ENCODE measurements around the gene THSD4. TPM values are rescaled to one million over a fixed set of nuclear protein-coding genes. Genes with fewer than 3 reads are reported as not detected.

Gene THSD4
- total and polyA plus RNA-seq, 9 of the 15 experiments (the other 6 are each of a cell fraction or from before 2014, with no cell fraction given) = 0.04 TPM; not detected in 5

DNA sequence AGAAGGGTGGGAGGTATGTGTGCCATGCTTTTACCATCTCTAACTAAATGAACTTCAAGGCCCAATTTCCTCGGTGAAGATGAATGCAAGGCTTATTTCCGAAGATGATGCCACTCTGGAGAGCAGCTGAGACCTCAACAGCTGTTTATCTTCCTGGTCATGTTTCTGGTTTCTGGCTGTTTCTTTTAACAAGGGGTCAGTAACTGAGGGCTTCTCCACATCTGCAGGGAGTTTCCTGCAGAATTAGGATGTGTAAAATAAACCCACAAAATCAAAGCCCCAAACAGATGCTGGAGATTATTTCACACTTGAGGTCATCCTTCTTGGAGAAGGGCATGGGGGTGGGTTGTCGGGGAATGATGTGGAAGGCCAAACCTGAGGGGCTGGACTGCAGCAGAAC is 220.3 kb downstream of the THSD4 start (continued):
- TF ChIP-seq NR2C2 (CRISPR knock-in tag; IDR thresholded peaks at IDR 0.05) (no peak), NR2C2 (tag; IDR thresholded peaks at IDR 0.05) (no peak), RHOXF2B (CRISPR knock-in tag; conservative IDR thresholded peaks at IDR 0.05) (no peak), IFI16 (CRISPR knock-in tag; IDR thresholded peaks at IDR 0.05) (no peak), NFE2L1 (tag; IDR thresholded peaks at IDR 0.05; ENCODE audit: borderline replicate concordance, low read depth) (no peak), ZBED1 (IDR thresholded peaks at IDR 0.05) (no peak), HMG20A (CRISPR knock-in tag; conservative IDR thresholded peaks at IDR 0.05) (no peak), GATA2 (CRISPR knock-in tag; IDR thresholded peaks at IDR 0.05) (no peak), ZNF431 (CRISPR knock-in tag; IDR thresholded peaks at IDR 0.05) (no peak)

- Histone ChIP-seq H3K4me3 (no peak overlapping the region), H3K27ac (ENCODE audit: extremely low read depth, low read depth, low read length) (no peak overlapping the region), H3K4me1 (replicated peaks in 1 of 2; ENCODE audit: control insufficient read depth in 2 of 2, insufficient read depth in 2 of 2, low read length in 2 of 2) (no peaks in the 10 kb centered on the region), H3K9ac (ENCODE audit: insufficient read depth in 1 of 2, low read depth in 2 of 2, low read length in 2 of 2) (no peak overlapping the region), H3K27me3 (ENCODE audit: control insufficient read depth in 2 of 2, insufficient read depth in 2 of 2, low read length in 2 of 2) (peaks cover 0 to 16% of the 10 kb centered on the region in 2 experiments; a peak in 2 of 5 replicates), H2AFZ (ENCODE audit: low read depth, low read length) (no peak overlapping the region), H3K36me3 (ENCODE audit: control insufficient read depth, insufficient read depth, low read length) (no peaks in the 10 kb centered on the region), H4K20me1 (replicated peaks; ENCODE audit: control insufficient read depth, insufficient read depth, low read length) (no peaks in the 10 kb centered on the region), H3K9me3 (replicated peaks; ENCODE audit: control insufficient read depth, insufficient read depth, low read depth, low read length) (no peaks in the 10 kb centered on the region), H3K9me1 (ENCODE audit: control insufficient read depth, insufficient read depth, low read length) (no peaks in the 10 kb centered on the region), H3K4me2 (ENCODE audit: insufficient read depth, low read length) (no peak overlapping the region), H3K79me2 (ENCODE audit: control insufficient read depth, insufficient read depth, low read length) (no peaks in the 10 kb centered on the region)
- ChIA-PET POLR2A (no interaction called here), CTCF (ENCODE audit: low intra/inter-chr PET ratio) (no interaction called here)
- DNase-seq (ENCODE audit: extremely low read depth in 1 of 4, low spot score in 3 of 4) (no peak), FAIRE-seq (no peak), ATAC-seq (no peak)
- in situ Hi-C loops (cut with MboI) (no loop called here), intact Hi-C loops (cut with micrococcal nuclease) (no loop called here)
- BruUV-seq (replicated peaks) = no TSS peak
- 0% methylated on average over 2 of the region's 3 CpGs for WGBS (ENCODE audit: insufficient coverage, low coverage, missing lambda C conversion rate)
- TF ChIP-seq AFF4 (CRISPR knock-in tag; IDR thresholded peaks at IDR 0.05) = no peak
- TF ChIP-seq ZNF699 (CRISPR knock-in tag; IDR thresholded peaks at IDR 0.05; ENCODE audit: insufficient replicate concordance) = no peak
- TF ChIP-seq CBFA2T3 (IDR thresholded peaks at IDR 0.05) = no peak
- TF ChIP-seq RBM34 (IDR thresholded peaks at IDR 0.05; ENCODE audit: borderline replicate concordance, insufficient read depth, low read length) = no peak
- no peak for TF ChIP-seq ZC3H11A (IDR thresholded peaks at IDR 0.05; ENCODE audit: low read depth, low read length)
- TF ChIP-seq, protein P1, sequence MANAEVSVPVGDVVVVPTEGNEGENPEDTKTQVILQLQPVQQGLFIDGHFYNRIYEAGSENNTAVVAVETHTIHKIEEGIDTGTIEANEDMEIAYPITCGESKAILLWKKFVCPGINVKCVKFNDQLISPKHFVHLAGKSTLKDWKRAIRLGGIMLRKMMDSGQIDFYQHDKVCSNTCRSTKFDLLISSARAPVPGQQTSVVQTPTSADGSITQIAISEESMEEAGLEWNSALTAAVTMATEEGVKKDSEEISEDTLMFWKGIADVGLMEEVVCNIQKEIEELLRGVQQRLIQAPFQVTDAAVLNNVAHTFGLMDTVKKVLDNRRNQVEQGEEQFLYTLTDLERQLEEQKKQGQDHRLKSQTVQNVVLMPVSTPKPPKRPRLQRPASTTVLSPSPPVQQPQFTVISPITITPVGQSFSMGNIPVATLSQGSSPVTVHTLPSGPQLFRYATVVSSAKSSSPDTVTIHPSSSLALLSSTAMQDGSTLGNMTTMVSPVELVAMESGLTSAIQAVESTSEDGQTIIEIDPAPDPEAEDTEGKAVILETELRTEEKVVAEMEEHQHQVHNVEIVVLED (CRISPR knock-in tag; IDR thresholded peaks at IDR 0.05) = no peak
- no peak for TF ChIP-seq XRCC4 (IDR thresholded peaks at IDR 0.05; ENCODE audit: extremely low read depth, insufficient read depth, insufficient read length)
- TF ChIP-seq KLF6 (CRISPR knock-in tag; IDR thresholded peaks at IDR 0.05; ENCODE audit: borderline replicate concordance) = no peak
Measured at GRCh38 chr15:71336671-71337070, 221.4 kb downstream of the THSD4 start.
